OCI-LY3 (cell line): Measurements from ENCODE around the gene EDNRA.

Source experiments
- H2AFZ ChIP-seq: fragments of 200-600, 300-600 bp; shearing (Covaris generic); 2 replicates; pipeline ENCODE4 v1.6.0; 2014; ENCODE audit warnings: antibody characterized with exemption, low read depth, low read length
- H3K27ac ChIP-seq: fragments of 200-600, 300-600 bp; sonication (generic); 2 replicates; pipeline ENCODE4 v1.5.1; 2014; ENCODE audit warnings: mild to moderate bottlenecking, low read length, moderate library complexity, mixed read lengths
- H3K27me3 ChIP-seq: fragments of 200-600, 300-600 bp; sonication (generic); 2 replicates; pipeline ENCODE4 v1.6.1; 2014; ENCODE audit warnings: low read depth, low read length, mixed read lengths
- H3K36me3 ChIP-seq: fragments of 200-600, 300-600 bp; sonication (generic); replicated peaks from 2 replicates; pipeline ENCODE3; 2014; ENCODE audit warnings: low read depth, low read length, mixed read lengths
- H3K4me1 ChIP-seq: fragments of 300-600, 200-600 bp; sonication (generic); 2 replicates; pipeline ENCODE4 v1.6.1; 2014; ENCODE audit warnings: low read length, mixed read lengths
- H3K4me2 ChIP-seq: fragments of 200-600, 300-600 bp; sonication (generic); 2 replicates; pipeline ENCODE4 v1.6.1; 2014; ENCODE audit warnings: low read length, mixed read lengths
- H3K4me3 ChIP-seq: fragments of 300-600, 200-600 bp; sonication (generic); 2 replicates; pipeline ENCODE4 v1.5.1; 2014; ENCODE audit warnings: antibody characterized with exemption, mild to moderate bottlenecking, low read length, moderate library complexity
- H3K79me2 ChIP-seq: fragments of 300-600, 200-600 bp; shearing (Covaris generic); 2 replicates; pipeline ENCODE4 v1.6.1; 2014; ENCODE audit warnings: mild to moderate bottlenecking, low read length, mixed read lengths
- H3K9ac ChIP-seq: fragments of 300-600, 200-600 bp; shearing (Covaris generic); 2 replicates; pipeline ENCODE4 v1.6.0; 2014; ENCODE audit warnings: mild to moderate bottlenecking, low read length, moderate library complexity
- H3K9me3 ChIP-seq: fragments of 200-600, 300-600 bp; shearing (Covaris generic); 2 replicates; pipeline ENCODE4 v1.6.1; 2014; ENCODE audit warnings: low read length, mixed read lengths; ENCODE audit not compliant: insufficient read depth
- H4K20me1 ChIP-seq: fragments of 200-600, 300-600 bp; sonication (generic); 2 replicates; pipeline ENCODE4 v1.6.1; 2016; ENCODE audit warnings: low read length, mixed read lengths; ENCODE audit not compliant: insufficient read depth
- EZH2phosphoT487 ChIP-seq: fragments of 200-600 bp; shearing (Covaris generic); IDR thresholded peaks from 2 replicates; pipeline ENCODE4 v1.6.1; 2018; ENCODE audit warnings: antibody characterized with exemption, mixed run types, low read depth
- TF ChIP-seq, protein P1 (sequence below): fragments of 200-600, 300-600 bp; sonication (generic); IDR thresholded peaks from 2 replicates; pipeline ENCODE4 v1.5.1; 2014; ENCODE audit warnings: antibody characterized with exemption, low read length, low read depth

EDNRA gene

DNA sequence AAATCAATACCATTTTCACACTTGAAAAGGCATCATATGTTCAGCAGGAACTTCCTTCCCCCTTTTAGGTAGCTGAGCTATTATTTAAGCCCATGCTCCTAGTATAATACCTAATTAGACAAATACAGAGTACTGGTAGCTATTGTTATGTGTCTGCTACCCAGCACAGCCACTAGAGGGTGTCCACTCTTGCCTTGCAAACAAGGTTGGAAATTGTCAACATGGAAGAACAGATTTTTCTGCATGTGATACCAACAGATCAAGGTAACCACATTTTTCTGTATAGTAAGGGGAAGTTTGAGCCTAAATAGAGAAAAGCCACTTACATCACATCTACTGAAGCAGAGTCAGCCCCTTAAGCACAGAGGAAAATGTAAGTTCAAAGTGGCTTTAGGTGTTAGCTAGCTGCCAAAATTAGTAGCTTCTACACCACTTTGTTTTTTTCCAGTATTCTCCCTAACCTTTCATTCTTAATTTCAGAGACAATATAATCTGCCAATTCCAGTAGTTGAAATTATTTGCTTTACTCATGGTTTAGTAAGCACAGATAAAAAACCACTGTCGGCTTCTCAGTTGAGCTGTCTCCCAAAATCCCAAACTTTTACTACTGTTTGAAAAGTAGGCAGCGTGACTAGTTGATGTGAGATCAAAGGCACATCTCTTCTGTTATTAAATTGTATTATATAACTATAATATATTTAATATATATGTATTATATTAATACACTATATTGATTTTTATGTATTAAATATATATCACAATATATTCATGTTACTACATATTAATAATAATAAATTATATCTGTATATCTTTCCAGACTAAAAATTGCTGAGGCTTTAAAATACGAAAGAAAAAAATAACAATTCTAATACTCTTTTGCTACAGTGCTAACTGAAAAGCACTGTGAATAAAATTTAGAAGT lies 38.2 kb downstream of the EDNRA start:
- H2AFZ ChIP-seq, result 0 out of 2 replicates have a peak overlapping the region, but pooled peaks have one; percentile 23
- no peak overlapping the region for H3K27ac ChIP-seq
- no peaks in the 10 kb centered on the region for H3K27me3 ChIP-seq
- H3K36me3 ChIP-seq, result no peaks in the 10 kb centered on the region
- TF ChIP-seq, protein P1, sequence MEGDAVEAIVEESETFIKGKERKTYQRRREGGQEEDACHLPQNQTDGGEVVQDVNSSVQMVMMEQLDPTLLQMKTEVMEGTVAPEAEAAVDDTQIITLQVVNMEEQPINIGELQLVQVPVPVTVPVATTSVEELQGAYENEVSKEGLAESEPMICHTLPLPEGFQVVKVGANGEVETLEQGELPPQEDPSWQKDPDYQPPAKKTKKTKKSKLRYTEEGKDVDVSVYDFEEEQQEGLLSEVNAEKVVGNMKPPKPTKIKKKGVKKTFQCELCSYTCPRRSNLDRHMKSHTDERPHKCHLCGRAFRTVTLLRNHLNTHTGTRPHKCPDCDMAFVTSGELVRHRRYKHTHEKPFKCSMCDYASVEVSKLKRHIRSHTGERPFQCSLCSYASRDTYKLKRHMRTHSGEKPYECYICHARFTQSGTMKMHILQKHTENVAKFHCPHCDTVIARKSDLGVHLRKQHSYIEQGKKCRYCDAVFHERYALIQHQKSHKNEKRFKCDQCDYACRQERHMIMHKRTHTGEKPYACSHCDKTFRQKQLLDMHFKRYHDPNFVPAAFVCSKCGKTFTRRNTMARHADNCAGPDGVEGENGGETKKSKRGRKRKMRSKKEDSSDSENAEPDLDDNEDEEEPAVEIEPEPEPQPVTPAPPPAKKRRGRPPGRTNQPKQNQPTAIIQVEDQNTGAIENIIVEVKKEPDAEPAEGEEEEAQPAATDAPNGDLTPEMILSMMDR, result peak; percentile 99
- no peak for TF ChIP-seq EZH2phosphoT487
- peaks cover 18% of the 10 kb centered on the region for H3K4me1 ChIP-seq
- H3K4me2 ChIP-seq, result peak overlapping the region; percentile 10; the same call in 1 of the 2 replicates
- no peak overlapping the region for H3K9ac ChIP-seq
- H3K79me2 ChIP-seq, result no peaks in the 10 kb centered on the region
- H3K4me3 ChIP-seq, result no peak overlapping the region
- H3K9me3 ChIP-seq, result no peaks in the 10 kb centered on the region
- no peaks in the 10 kb centered on the region for H4K20me1 ChIP-seq

- TF ChIP-seq, protein P1, result no peak
- TF ChIP-seq EZH2phosphoT487, result no peak
- Histone ChIP-seq H3K4me2 (no peak overlapping the region), H3K4me1 (peaks cover 22% of the 10 kb centered on the region)
Observed at GRCh38 chr4:147524601-147525000, 43.7 kb downstream of the EDNRA start.

DNA sequence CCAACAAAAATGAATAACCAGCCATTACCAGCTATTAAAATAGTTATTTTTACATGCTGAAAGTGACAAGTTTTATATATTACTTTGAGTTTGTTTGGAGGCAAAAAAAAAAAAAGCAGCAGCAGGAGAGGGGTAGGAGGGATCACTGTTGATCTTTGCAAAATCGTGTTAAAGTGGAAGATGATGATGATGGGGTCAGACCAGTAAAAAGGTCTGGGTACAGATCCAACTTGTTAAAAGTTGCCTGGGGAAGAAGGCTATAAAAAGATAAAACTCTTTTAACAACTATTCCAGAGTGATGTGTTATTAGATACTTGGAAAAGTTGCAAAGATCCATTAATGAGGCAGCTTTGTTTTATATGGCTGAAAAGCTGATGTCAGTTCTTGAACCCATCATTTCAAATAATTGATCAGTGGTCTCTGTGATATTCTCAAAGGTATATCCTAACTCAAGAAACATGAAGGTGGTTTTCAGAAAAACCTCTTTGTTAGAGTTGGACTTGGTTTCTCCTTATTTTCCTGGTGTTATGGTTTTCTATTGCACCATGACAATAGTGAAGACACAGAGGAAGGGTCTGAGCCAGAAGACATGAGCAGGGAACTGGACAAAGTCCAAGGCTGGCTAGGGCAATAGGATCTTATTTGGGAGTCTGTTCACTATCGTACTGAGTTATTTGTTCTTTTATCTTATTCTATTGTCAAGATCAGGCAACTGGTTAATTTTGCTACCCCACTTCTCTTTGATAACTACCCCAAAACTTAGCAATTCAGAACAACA lies 44.8 kb downstream of the EDNRA start:
- no peaks in the 10 kb centered on the region for H3K27me3 ChIP-seq
- peaks cover 22% of the 10 kb centered on the region for H3K4me1 ChIP-seq
- no peaks in the 10 kb centered on the region for H3K79me2 ChIP-seq
- H3K36me3 ChIP-seq, result no peaks in the 10 kb centered on the region
- H3K4me2 ChIP-seq, result peak overlapping the region; percentile 40; the same call in 1 of the 2 replicates
- no peak overlapping the region for H2AFZ ChIP-seq
- H3K27ac ChIP-seq, result no peak overlapping the region
- H3K9ac ChIP-seq, result no peak overlapping the region
- H3K9me3 ChIP-seq, result no peaks in the 10 kb centered on the region
- H4K20me1 ChIP-seq, result no peaks in the 10 kb centered on the region
- H3K4me3 ChIP-seq, result no peak overlapping the region
- TF ChIP-seq EZH2phosphoT487, result no peak
- TF ChIP-seq, protein P1, result no peak

More at GRCh38 chr4:147524601-147525000, 43.7 kb downstream of the EDNRA start:
- H3K27ac ChIP-seq, result no peak overlapping the region
- H3K9ac ChIP-seq, result no peak overlapping the region
- no peaks in the 10 kb centered on the region for H3K36me3 ChIP-seq
- H2AFZ ChIP-seq, result no peak overlapping the region
- no peaks in the 10 kb centered on the region for H3K9me3 ChIP-seq
- H3K27me3 ChIP-seq, result no peaks in the 10 kb centered on the region
- no peaks in the 10 kb centered on the region for H4K20me1 ChIP-seq
- no peak overlapping the region for H3K4me3 ChIP-seq
- no peaks in the 10 kb centered on the region for H3K79me2 ChIP-seq

- no peak overlapping the region for H3K27ac ChIP-seq
- no peaks in the 10 kb centered on the region for H3K9me3 ChIP-seq
- no peaks in the 10 kb centered on the region for H4K20me1 ChIP-seq
- H3K27me3 ChIP-seq, result no peaks in the 10 kb centered on the region
- H3K4me3 ChIP-seq, result no peak overlapping the region
- no peak overlapping the region for H2AFZ ChIP-seq
- no peak overlapping the region for H3K4me2 ChIP-seq
- H3K79me2 ChIP-seq, result no peaks in the 10 kb centered on the region
- no peaks in the 10 kb centered on the region for H3K36me3 ChIP-seq
- no peak overlapping the region for H3K9ac ChIP-seq
- H3K4me1 ChIP-seq, result peaks cover 22% of the 10 kb centered on the region
- TF ChIP-seq, protein P1, result peak; percentile 65
- TF ChIP-seq EZH2phosphoT487, result no peak
Observed at GRCh38 chr4:147526272-147526654, 45.4 kb downstream of the EDNRA start.
